ENCODE results near the gene MAML2. TPM values are rescaled to one million over a fixed set of nuclear protein-coding genes. Genes with fewer than 3 reads are reported as not detected.

MAML2 gene
- total and polyA plus RNA-seq, 2 of the 8 experiments (the other 6 are each of a cell fraction or from before 2014, with no cell fraction given) = 3.8 to 6.6 TPM

GRCh38 chr11:96111308-96111707, 231.7 kb downstream of the MAML2 start:
- Histone ChIP-seq H3K36me3 (ENCODE audit: control insufficient read depth in 2 of 4, insufficient read depth in 4 of 4, low read length in 3 of 4) (no peaks in the 10 kb centered on the region), H2AK5ac (ENCODE audit: low read depth, low read length) (no peak overlapping the region)
- CTCF ChIA-PET (ENCODE audit: partially characterized antibody) = interaction anchor here (0.9 to 3.8 kb wide), 4 partner anchors 12 to 232 kb away, joined by 3 to 19 read pairs (median 3); partner anchors contain the start of gene MAML2
- no peak for TF ChIP-seq MAFK (IDR thresholded peaks at IDR 0.05; ENCODE audit: low read depth, low read length)

More at GRCh38 chr11:96111308-96111707, 231.7 kb downstream of the MAML2 start:
- Histone ChIP-seq H3K18ac (ENCODE audit: extremely low read depth, low read length) (no peak overlapping the region), H3K56ac (replicated peaks; ENCODE audit: insufficient read length, low read depth, low read length) (no peak overlapping the region), H2BK12ac (ENCODE audit: low read depth, low read length) (no peak overlapping the region), H2BK20ac (ENCODE audit: low read length) (no peak overlapping the region), H3K79me2 (ENCODE audit: control insufficient read depth in 1 of 2, insufficient read depth in 2 of 2, low read length in 2 of 2) (no peaks in the 10 kb centered on the region), H3K9ac (replicated peaks in 1 of 4; ENCODE audit: extremely low read depth in 1 of 4, low read depth in 3 of 4, low read length in 3 of 4) (no peak overlapping the region), H3K79me1 (ENCODE audit: low read depth, low read length) (no peaks in the 10 kb centered on the region), H3K14ac (ENCODE audit: insufficient read length) (no peak overlapping the region), H2BK5ac (ENCODE audit: low read depth, low read length) (no peak overlapping the region), H4K91ac (replicated peaks; ENCODE audit: insufficient read length, low read length) (no peak overlapping the region), H3K9me3 (ENCODE audit: insufficient read depth in 2 of 2, low read depth in 1 of 2, low read length in 1 of 2) (no peaks in the 10 kb centered on the region), H2BK120ac (replicated peaks; ENCODE audit: low read depth, low read length) (no peak overlapping the region), H2BK15ac (ENCODE audit: low read length) (no peak overlapping the region), H3K23me2 (ENCODE audit: low read depth, low read length) (0 out of 2 replicates have a peak, but pooled peaks cover 4% of the 10 kb centered on the region), H4K8ac (ENCODE audit: extremely low read depth, insufficient read depth, low read length) (no peak overlapping the region), H3K23ac (ENCODE audit: insufficient read length) (no peak overlapping the region), H3K4ac (replicated peaks; ENCODE audit: insufficient read length, low read depth, low read length) (no peak overlapping the region), H4K5ac (ENCODE audit: insufficient read length, low read depth, low read length) (no peak overlapping the region), H2AFZ (ENCODE audit: low read length) (no peak overlapping the region), H4K20me1 (replicated peaks in 1 of 2; ENCODE audit: control insufficient read depth in 1 of 2, insufficient read depth in 2 of 2, low read length in 2 of 2) (no peaks in the 10 kb centered on the region), H3K27me3 (replicated peaks in 1 of 4; ENCODE audit: control insufficient read depth in 3 of 4, extremely low read depth in 1 of 4, insufficient read depth in 3 of 4, low read length in 3 of 4) (no peaks in the 10 kb centered on the region), H3K4me3 (ENCODE audit: extremely low read depth in 1 of 4, insufficient read depth in 2 of 4, low read depth in 3 of 4, low read length in 4 of 4) (no peak overlapping the region), H3K4me2 (ENCODE audit: insufficient read depth in 1 of 2, low read depth in 2 of 2, low read length in 2 of 2) (no peak overlapping the region), H3K4me1 (replicated peaks in 1 of 4; ENCODE audit: control insufficient read depth in 3 of 4, insufficient read depth in 4 of 4, low read length in 3 of 4) (peaks cover 0 to 3% (median 1%) of the 10 kb centered on the region in 4 experiments; a peak in 2 of 7 replicates), H3K27ac (ENCODE audit: low read depth, low read length) (no peak overlapping the region)
- WGBS, 2 experiments (ENCODE audit: extremely low coverage in 1 of 2, insufficient coverage in 1 of 2, insufficient read length in 1 of 2, insufficient replicate concordance in 2 of 2, low coverage in 1 of 2, low lambda C conversion rate in 2 of 2, missing lambda C conversion rate in 1 of 2) = 86% methylated on average over 5 of the region's 5 CpGs; no CpG with 5 or more reads in 1 of the 2 experiments
- FAIRE-seq (no peak), DNase-seq (ENCODE audit: low read depth in 1 of 2, low spot score in 2 of 2) (no peak)
- POLR2A ChIA-PET (ENCODE audit: partially characterized antibody) = no interaction called here
